GM18868 (cell line): ENCODE data around the gene UNC5C.

ENCODE experiments used
- ATAC-seq: cut with Tn5 transposase; IDR thresholded peaks from one replicate; pipeline ENCODE4 v1.9.1; 2021; ENCODE audit warnings: mild to moderate bottlenecking, moderate library complexity; ENCODE audit not compliant: unreplicated experiment

UNC5C gene

GRCh38 chr4:95232358-95233156 is 316.2 kb downstream of the UNC5C start:
- ATAC-seq: no peak

- no peak for ATAC-seq
Measured at GRCh38 chr4:95231681-95232080, 317.1 kb downstream of the UNC5C start.

GRCh38 chr4:95225849-95226248 is 322.9 kb downstream of the UNC5C start:
- ATAC-seq: no peak

- ATAC-seq: no peak
Measured at GRCh38 chr4:95224402-95224801, 324.4 kb downstream of the UNC5C start.

GRCh38 chr4:95220205-95221175 is 328.3 kb downstream of the UNC5C start:
- ATAC-seq: no peak

- ATAC-seq: no peak
Measured at GRCh38 chr4:95219109-95219508, 329.7 kb downstream of the UNC5C start.

GRCh38 chr4:95217197-95217596 is 331.6 kb downstream of the UNC5C start:
- ATAC-seq: no peak

GRCh38 chr4:95216636-95217035 is 332.1 kb downstream of the UNC5C start:
- ATAC-seq: no peak

GRCh38 chr4:95215991-95216605 is 332.7 kb downstream of the UNC5C start:
- no peak for ATAC-seq

- no peak for ATAC-seq
Measured at GRCh38 chr4:95215043-95215442, 333.7 kb downstream of the UNC5C start.

GRCh38 chr4:95214408-95214807 is 334.4 kb downstream of the UNC5C start:
- ATAC-seq: no peak

- ATAC-seq: no peak
Measured at GRCh38 chr4:95213366-95213765, 335.4 kb downstream of the UNC5C start.

- no peak for ATAC-seq
Measured at GRCh38 chr4:95212692-95213091, 336.1 kb downstream of the UNC5C start.

- ATAC-seq: no peak
Measured at GRCh38 chr4:95209927-95210326, 338.8 kb downstream of the UNC5C start.

- ATAC-seq: no peak
Measured at GRCh38 chr4:95204873-95205272, 343.9 kb downstream of the UNC5C start.

GRCh38 chr4:95204267-95204844 is 344.4 kb downstream of the UNC5C start:
- no peak for ATAC-seq

- ATAC-seq: no peak
Measured at GRCh38 chr4:95198961-95199360, 349.8 kb downstream of the UNC5C start.

GRCh38 chr4:95197353-95197752 is 351.4 kb downstream of the UNC5C start:
- ATAC-seq: no peak

GRCh38 chr4:95193391-95194224 is 355.2 kb downstream of the UNC5C start:
- no peak for ATAC-seq

- ATAC-seq: no peak
Measured at GRCh38 chr4:95191537-95191936, 357.2 kb downstream of the UNC5C start.
